MCF 10A (cell line): ENCODE results near the gene CCNQ. TPM values are rescaled to one million over a fixed set of nuclear protein-coding genes. Genes with fewer than 3 reads are reported as not detected.

Source experiments
- BruUV-seq: library from RNA; stranded (reverse); fragments of 400-500 nt; replicated peaks from 2 replicates; lab custom pipeline; 2021; lab: Mats Ljungman, UMichigan
- CTCF ChIA-PET: fragments of 300-600 bp; sonication (Branson Sonifier 250); formaldehyde crosslinking; extraction: SDS; loops from one replicate; lab custom pipeline; 2021; ENCODE audit warnings: antibody characterized with exemption, inconsistent platforms; lab: Yijun Ruan, JAX
- POLR2A ChIA-PET: fragments of 300-600, 350-650 bp; sonication (Branson Sonifier 250); formaldehyde crosslinking; extraction: SDS; loops from one replicate; lab custom pipeline; 2020; ENCODE audit warnings: antibody characterized with exemption, inconsistent platforms; lab: Yijun Ruan, JAX
- DNase-seq: peaks from one replicate; pipeline ENCODE4 v3.0.0-alpha.2; 2018; ENCODE audit not compliant: unreplicated experiment
- H3K27ac Mint-ChIP-seq: one replicate; pipeline ENCODE4 v1.8.0; 2022; ENCODE audit warnings: mild to moderate bottlenecking, low read depth, mixed read lengths; ENCODE audit not compliant: unreplicated experiment
- H3K27me3 Mint-ChIP-seq: one replicate; pipeline ENCODE4 v1.8.0; 2022; ENCODE audit warnings: mixed read lengths; ENCODE audit not compliant: insufficient read depth, unreplicated experiment
- H3K36me3 Mint-ChIP-seq: one replicate; pipeline ENCODE4 v1.8.0; 2022; ENCODE audit warnings: mild to moderate bottlenecking, moderate library complexity, mixed read lengths; ENCODE audit not compliant: insufficient read depth, unreplicated experiment
- H3K4me1 Mint-ChIP-seq: one replicate; pipeline ENCODE4 v1.8.0; 2022; ENCODE audit warnings: mixed read lengths; ENCODE audit not compliant: insufficient read depth, unreplicated experiment
- H3K4me3 Mint-ChIP-seq: one replicate; pipeline ENCODE4 v1.8.0; 2022; ENCODE audit warnings: mild to moderate bottlenecking, moderate library complexity, mixed read lengths; ENCODE audit not compliant: unreplicated experiment
- H3K9me3 Mint-ChIP-seq: one replicate; pipeline ENCODE4 v1.8.0; 2022; ENCODE audit warnings: mixed read lengths; ENCODE audit not compliant: unreplicated experiment
- CTCF ChIP-seq: fragments of 200-600 bp; IDR thresholded peaks from one replicate; pipeline ENCODE4 v1.8.0; 2022; ENCODE audit warnings: antibody characterized with exemption, mild to moderate bottlenecking; ENCODE audit not compliant: unreplicated experiment
- intact Hi-C: fragments of 100-400 bp; cut with micrococcal nuclease; formaldehyde crosslinking; loops from 2 replicates; pipeline ENCODE4 v1.14.1; 2022
- total RNA-seq: library from RNA; stranded (reverse); gene quantifications from 2 replicates; pipeline ENCODE4 v1.2.3, GENCODE V29; 2022

CCNQ gene
- total RNA-seq, 1 experiment from 2014 or later, result 21.7 TPM

GRCh38 chrX:153578200-153578835, 20.6 kb downstream of the CCNQ start:
- TF ChIP-seq CTCF, result no peak
- Mint-ChIP-seq H3K4me3 (no peak overlapping the region), H3K4me1 (no peaks in the 10 kb centered on the region), H3K36me3 (no peaks in the 10 kb centered on the region), H3K27ac (no peak overlapping the region), H3K27me3 (no peaks in the 10 kb centered on the region), H3K9me3 (no peaks in the 10 kb centered on the region)
- ChIA-PET POLR2A (no interaction called here), CTCF (interaction anchor here (0.5 to 1.2 kb wide), 4 partner anchors 9 to 619 kb away, joined by 3 read pairs; no protein-coding TSS in a partner anchor)
- intact Hi-C loops, result no loop called here
- no peak for DNase-seq
- BruUV-seq, result no TSS peak

- intact Hi-C loops, result no loop called here
- no peak for DNase-seq
- H3K27me3 Mint-ChIP-seq, result no peaks in the 10 kb centered on the region
- no peak for TF ChIP-seq CTCF
- POLR2A ChIA-PET, result no interaction called here
- CTCF ChIA-PET, result interaction anchor here (1.4 kb wide), 1 partner anchor 60 kb away, joined by 5 read pairs; no protein-coding TSS in a partner anchor
- H3K9me3 Mint-ChIP-seq, result no peaks in the 10 kb centered on the region
- no peaks in the 10 kb centered on the region for H3K36me3 Mint-ChIP-seq
- BruUV-seq, result no TSS peak
- no peaks in the 10 kb centered on the region for H3K4me1 Mint-ChIP-seq
- H3K27ac Mint-ChIP-seq, result no peak overlapping the region
- H3K4me3 Mint-ChIP-seq, result no peak overlapping the region
Observed at GRCh38 chrX:153576961-153577360, 22.0 kb downstream of the CCNQ start.

- no peaks in the 10 kb centered on the region for H3K4me1 Mint-ChIP-seq
- no peak overlapping the region for H3K4me3 Mint-ChIP-seq
- no TSS peak for BruUV-seq
- intact Hi-C loops, result no loop called here
- ChIA-PET CTCF (interaction anchor here (1.4 kb wide), 1 partner anchor 60 kb away, joined by 5 read pairs; no protein-coding TSS in a partner anchor), POLR2A (no interaction called here)
- H3K36me3 Mint-ChIP-seq, result no peaks in the 10 kb centered on the region
- no peak for DNase-seq
- TF ChIP-seq CTCF, result no peak
- no peak overlapping the region for H3K27ac Mint-ChIP-seq
- no peaks in the 10 kb centered on the region for H3K27me3 Mint-ChIP-seq
- H3K9me3 Mint-ChIP-seq, result no peaks in the 10 kb centered on the region
Observed at GRCh38 chrX:153576239-153576870, 22.6 kb downstream of the CCNQ start.

- no peak for DNase-seq
- no TSS peak for BruUV-seq
- Mint-ChIP-seq H3K36me3 (no peaks in the 10 kb centered on the region), H3K4me3 (no peak overlapping the region), H3K4me1 (no peaks in the 10 kb centered on the region), H3K9me3 (no peaks in the 10 kb centered on the region), H3K27me3 (no peaks in the 10 kb centered on the region), H3K27ac (no peak overlapping the region)
- ChIA-PET POLR2A (no interaction called here), CTCF (interaction anchor here (1.0 kb wide), 1 partner anchor 9 kb away, joined by 3 read pairs; no protein-coding TSS in a partner anchor)
- intact Hi-C loops, result no loop called here
- TF ChIP-seq CTCF, result no peak
Observed at GRCh38 chrX:153573984-153574383, 25.0 kb downstream of the CCNQ start.
